HL-60 (cell line): ENCODE data around the gene BCL3.

Experiments used
- SPI1 ChIP-seq: IDR thresholded peaks from 2 replicates; pipeline ENCODE4 v1.6.1; 2012; ENCODE audit warnings: low read depth, mild to moderate bottlenecking, borderline replicate concordance
- TF ChIP-seq, protein P1 (sequence below): IDR thresholded peaks from one replicate; pipeline ENCODE4 v1.5.1; 2011; ENCODE audit warnings: low read length, control low read depth, inconsistent platforms; ENCODE audit not compliant: insufficient read depth

- no peak for TF ChIP-seq SPI1
- TF ChIP-seq, protein P1, sequence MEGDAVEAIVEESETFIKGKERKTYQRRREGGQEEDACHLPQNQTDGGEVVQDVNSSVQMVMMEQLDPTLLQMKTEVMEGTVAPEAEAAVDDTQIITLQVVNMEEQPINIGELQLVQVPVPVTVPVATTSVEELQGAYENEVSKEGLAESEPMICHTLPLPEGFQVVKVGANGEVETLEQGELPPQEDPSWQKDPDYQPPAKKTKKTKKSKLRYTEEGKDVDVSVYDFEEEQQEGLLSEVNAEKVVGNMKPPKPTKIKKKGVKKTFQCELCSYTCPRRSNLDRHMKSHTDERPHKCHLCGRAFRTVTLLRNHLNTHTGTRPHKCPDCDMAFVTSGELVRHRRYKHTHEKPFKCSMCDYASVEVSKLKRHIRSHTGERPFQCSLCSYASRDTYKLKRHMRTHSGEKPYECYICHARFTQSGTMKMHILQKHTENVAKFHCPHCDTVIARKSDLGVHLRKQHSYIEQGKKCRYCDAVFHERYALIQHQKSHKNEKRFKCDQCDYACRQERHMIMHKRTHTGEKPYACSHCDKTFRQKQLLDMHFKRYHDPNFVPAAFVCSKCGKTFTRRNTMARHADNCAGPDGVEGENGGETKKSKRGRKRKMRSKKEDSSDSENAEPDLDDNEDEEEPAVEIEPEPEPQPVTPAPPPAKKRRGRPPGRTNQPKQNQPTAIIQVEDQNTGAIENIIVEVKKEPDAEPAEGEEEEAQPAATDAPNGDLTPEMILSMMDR: no peak
Observed at GRCh38 chr19:44731081-44731480, 17.4 kb upstream of the BCL3 start.
